ENCODE results near the gene WSCD1.

DNA sequence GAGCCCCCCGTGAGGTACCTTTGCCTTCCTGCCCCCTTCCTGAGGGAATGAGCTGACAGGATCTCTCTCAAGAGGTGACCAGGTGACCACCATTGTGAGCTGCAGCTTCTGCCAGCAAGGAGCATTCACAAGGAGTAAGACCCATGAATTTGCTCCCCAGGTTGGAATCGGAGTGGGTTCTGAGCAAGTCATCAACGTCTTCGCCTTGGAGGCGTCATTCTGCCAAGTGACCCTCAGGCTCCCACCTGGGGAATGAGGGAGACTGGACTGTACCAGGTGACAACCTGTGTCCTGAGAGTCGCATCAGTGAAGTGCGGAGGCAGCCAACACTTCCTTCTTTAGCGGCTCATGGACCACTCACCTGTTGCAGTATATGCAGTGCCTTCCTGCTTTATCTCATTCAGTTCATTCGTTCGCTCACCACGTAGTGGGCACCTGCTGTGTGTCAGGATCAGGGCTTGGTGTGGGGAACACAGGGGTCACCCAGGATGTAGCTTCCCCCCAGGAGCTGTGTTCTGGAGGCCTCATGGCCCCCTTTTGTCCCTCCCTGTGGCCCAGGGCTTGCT is 22.8 kb downstream of the WSCD1 start:
- TF ChIP-seq POLR2AphosphoS5 (IDR thresholded peaks at IDR 0.05): no peak
- TF ChIP-seq EP300 (conservative IDR thresholded peaks at IDR 0.05; ENCODE audit: poor library complexity, severe bottlenecking): no peak

All from neural cell (in vitro differentiated cells).